Measurements from ENCODE around the gene RTL5. TPM values are rescaled to one million over a fixed set of nuclear protein-coding genes. Genes with fewer than 3 reads are reported as not detected.

RTL5 gene
- total and polyA plus RNA-seq, 9 donors = 3.6 to 17.6 (median 14.4) TPM

GRCh38 chrX:72107841-72108595 is 23.7 kb downstream of the RTL5 start:
- TF ChIP-seq POLR2A (IDR thresholded peaks at IDR 0.05) (no peak), EP300 (IDR thresholded peaks at IDR 0.05) (no peak), CTCF (IDR thresholded peaks at IDR 0.05) (no peak)
- Histone ChIP-seq H3K4me1 (ENCODE audit: insufficient read depth) (no peaks in the 10 kb centered on the region), H3K9me3 (no peaks in the 10 kb centered on the region), H3K36me3 (no peaks in the 10 kb centered on the region), H3K27me3 (no peaks in the 10 kb centered on the region), H3K4me3 (no peak overlapping the region), H3K27ac (no peak overlapping the region)
- DNase-seq = no peak
- intact Hi-C loops (cut with DNase I) = no loop called here
- 79 to 85% (median 80%) methylated on average over 12 of the region's 12 CpGs for whole genome bisulfite sequencing, 3 donors

- Histone ChIP-seq H3K27ac (no peak overlapping the region), H3K27me3 (no peaks in the 10 kb centered on the region), H3K36me3 (no peaks in the 10 kb centered on the region), H3K9me3 (no peaks in the 10 kb centered on the region), H3K4me3 (no peak overlapping the region), H3K4me1 (ENCODE audit: insufficient read depth) (no peaks in the 10 kb centered on the region)
- intact Hi-C loops (cut with DNase I) = no loop called here
- TF ChIP-seq EP300 (IDR thresholded peaks at IDR 0.05) (no peak), POLR2A (IDR thresholded peaks at IDR 0.05) (no peak), CTCF (IDR thresholded peaks at IDR 0.05) (no peak)
- 76 to 78% (median 76%) methylated on average over 6 of the region's 6 CpGs for WGBS, 3 donors
- DNase-seq = no peak
Observed at GRCh38 chrX:72107320-72107719, 24.4 kb downstream of the RTL5 start.

- TF ChIP-seq EP300 (IDR thresholded peaks at IDR 0.05) = no peak
- TF ChIP-seq POLR2A (IDR thresholded peaks at IDR 0.05) = no peak
- no peak for TF ChIP-seq CTCF (IDR thresholded peaks at IDR 0.05)
- H3K4me1 ChIP-seq (ENCODE audit: insufficient read depth) = no peaks in the 10 kb centered on the region
- intact Hi-C loops (cut with DNase I) = no loop called here
- 77 to 90% (median 84%) methylated on average over 6 of the region's 6 CpGs for WGBS, 3 donors
- no peak for DNase-seq
- no peak overlapping the region for H3K4me3 ChIP-seq
- no peaks in the 10 kb centered on the region for H3K36me3 ChIP-seq
- H3K9me3 ChIP-seq = no peaks in the 10 kb centered on the region
- no peaks in the 10 kb centered on the region for H3K27me3 ChIP-seq
- H3K27ac ChIP-seq = no peak overlapping the region
Observed at GRCh38 chrX:72105436-72105835, 26.3 kb downstream of the RTL5 start.

GRCh38 chrX:72102760-72103159 is 29.0 kb downstream of the RTL5 start:
- 46 to 59% (median 47%) methylated on average over 4 of the region's 4 CpGs for WGBS, 3 donors
- Histone ChIP-seq H3K27me3 (no peaks in the 10 kb centered on the region), H3K9me3 (no peaks in the 10 kb centered on the region), H3K27ac (no peak overlapping the region), H3K4me3 (no peak overlapping the region), H3K36me3 (no peaks in the 10 kb centered on the region), H3K4me1 (ENCODE audit: insufficient read depth) (no peaks in the 10 kb centered on the region)
- no peak for DNase-seq
- intact Hi-C loops (cut with DNase I) = no loop called here
- TF ChIP-seq CTCF (IDR thresholded peaks at IDR 0.05) (no peak), EP300 (IDR thresholded peaks at IDR 0.05) (no peak), POLR2A (IDR thresholded peaks at IDR 0.05) (no peak)
